Measurements from ENCODE around the gene HOXA2.

Gene HOXA2

GRCh38 chr7:27066148-27066547 is 36.3 kb downstream of the HOXA2 start:
- peak; percentile 66 for DNase-seq (ENCODE audit: low read depth)
- H3K4me3 ChIP-seq (ENCODE audit: control insufficient read depth, low read depth, low read length), result no peak overlapping the region
- no peak for TF ChIP-seq CTCF (IDR thresholded peaks at IDR 0.05; ENCODE audit: control insufficient read depth, insufficient read depth, low read depth, low read length, missing control alignments)

DNA sequence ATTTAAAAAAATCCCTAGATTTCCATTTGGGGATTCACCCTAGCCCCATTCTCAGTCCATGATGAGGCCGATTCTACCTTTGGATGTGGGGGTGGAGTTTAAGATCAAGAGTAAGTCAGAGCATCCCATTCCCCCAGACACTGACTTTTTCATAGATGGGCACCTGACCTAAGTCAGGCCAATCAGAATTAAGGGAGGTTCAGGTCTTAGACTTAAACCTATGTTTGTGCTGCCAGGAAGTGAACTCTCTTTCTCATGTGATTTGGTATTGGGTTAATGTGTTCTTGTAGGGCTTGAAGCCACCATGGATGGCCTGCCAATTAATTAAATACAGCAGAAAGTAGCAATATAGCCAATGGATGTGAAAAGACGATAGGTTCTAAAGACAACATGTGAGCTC is 36.8 kb downstream of the HOXA2 start:
- no peak overlapping the region for H3K4me3 ChIP-seq (ENCODE audit: control insufficient read depth, low read depth, low read length)
- no peak for TF ChIP-seq CTCF (IDR thresholded peaks at IDR 0.05; ENCODE audit: control insufficient read depth, insufficient read depth, low read depth, low read length, missing control alignments)
- no peak for DNase-seq (ENCODE audit: low read depth)

GRCh38 chr7:27064661-27065060 is 37.8 kb downstream of the HOXA2 start:
- DNase-seq (ENCODE audit: low read depth), result no peak
- no peak overlapping the region for H3K4me3 ChIP-seq (ENCODE audit: control insufficient read depth, low read depth, low read length)
- no peak for TF ChIP-seq CTCF (IDR thresholded peaks at IDR 0.05; ENCODE audit: control insufficient read depth, insufficient read depth, low read depth, low read length, missing control alignments)

DNA sequence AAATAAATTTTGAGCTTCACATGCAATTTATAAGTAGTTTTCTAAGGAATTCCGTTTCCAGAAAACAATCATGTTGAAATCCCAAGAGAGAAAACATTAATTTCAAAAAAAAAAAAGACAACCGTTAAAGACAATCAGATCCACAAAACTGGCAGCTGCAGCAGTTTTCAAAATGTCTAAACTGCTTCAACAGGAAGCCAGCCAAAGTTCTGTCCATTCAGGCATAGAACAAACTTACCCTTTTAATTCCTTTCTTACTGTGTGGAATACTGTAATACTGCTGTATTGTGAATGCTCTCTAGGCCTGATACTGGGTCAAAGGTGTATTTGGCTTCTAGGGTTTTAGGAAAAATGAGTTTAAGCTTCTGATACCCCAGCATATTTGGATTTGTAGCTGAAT is 38.3 kb downstream of the HOXA2 start:
- DNase-seq (ENCODE audit: low read depth), result no peak
- no peak overlapping the region for H3K4me3 ChIP-seq (ENCODE audit: control insufficient read depth, low read depth, low read length)
- no peak for TF ChIP-seq CTCF (IDR thresholded peaks at IDR 0.05; ENCODE audit: control insufficient read depth, insufficient read depth, low read depth, low read length, missing control alignments)

DNA sequence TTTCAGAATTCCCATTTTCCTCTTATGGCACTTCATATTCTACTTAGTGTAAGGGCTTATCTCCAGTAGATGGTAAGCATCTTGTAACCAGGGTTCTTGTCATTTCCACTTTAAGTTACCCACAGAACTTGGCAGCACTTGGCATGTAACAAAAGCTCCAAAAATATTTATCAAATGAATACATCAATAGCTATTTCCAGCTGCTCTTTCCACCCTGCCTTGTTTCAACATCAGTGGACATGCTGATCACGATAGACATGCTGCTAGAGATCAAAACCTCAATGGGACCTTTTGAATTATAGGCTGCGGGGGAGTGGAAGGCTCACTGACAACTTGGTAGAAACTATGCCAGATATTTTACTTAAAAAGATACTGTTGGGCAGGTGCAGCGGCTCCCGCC is 39.5 kb downstream of the HOXA2 start:
- DNase-seq (ENCODE audit: low read depth), result no peak
- H3K4me3 ChIP-seq (ENCODE audit: control insufficient read depth, low read depth, low read length), result no peak overlapping the region
- no peak for TF ChIP-seq CTCF (IDR thresholded peaks at IDR 0.05; ENCODE audit: control insufficient read depth, insufficient read depth, low read depth, low read length, missing control alignments)

DNA sequence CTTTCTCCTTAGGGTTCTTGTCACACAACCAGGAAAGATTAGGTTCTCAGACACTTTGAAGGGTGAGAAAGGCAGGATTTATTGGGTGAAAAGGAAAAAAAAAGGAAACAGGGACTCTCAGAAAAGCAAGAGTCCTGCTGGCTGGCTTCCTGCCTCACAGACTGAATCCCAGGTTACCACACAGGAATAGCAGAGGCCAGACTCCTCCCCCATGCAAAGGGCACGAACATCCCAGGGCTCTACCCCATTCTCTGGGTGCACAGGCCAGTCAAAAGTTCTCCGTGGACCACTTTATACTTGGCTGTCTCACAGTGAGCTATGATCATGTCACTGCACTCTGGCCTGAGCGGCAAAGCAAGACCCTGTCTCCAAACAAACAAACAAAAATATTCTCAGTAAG is 49.3 kb downstream of the HOXA2 start:
- no peak for TF ChIP-seq CTCF (IDR thresholded peaks at IDR 0.05; ENCODE audit: control insufficient read depth, insufficient read depth, low read depth, low read length, missing control alignments)
- no peak for DNase-seq (ENCODE audit: low read depth)
- no peak overlapping the region for H3K4me3 ChIP-seq (ENCODE audit: control insufficient read depth, low read depth, low read length)

DNA sequence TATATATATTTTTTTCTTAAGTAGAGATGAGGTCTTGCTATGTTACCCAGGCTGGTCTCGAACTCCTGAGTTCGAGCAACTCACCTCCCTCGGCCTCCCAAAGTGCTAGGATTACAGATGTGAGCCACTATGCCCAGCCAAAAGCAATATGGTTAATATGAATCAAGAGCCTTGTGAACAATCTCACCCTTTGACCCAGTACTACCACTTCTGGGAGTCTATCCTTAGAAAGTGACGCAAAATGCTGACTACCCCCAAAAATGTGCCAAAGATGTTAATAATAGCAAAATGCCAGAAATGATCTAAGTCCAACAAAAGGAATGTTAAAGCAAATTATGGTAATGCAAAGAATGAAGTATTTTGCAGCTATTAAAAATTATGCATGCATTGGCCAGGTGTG is 51.0 kb downstream of the HOXA2 start:
- DNase-seq (ENCODE audit: low read depth), result no peak
- H3K4me3 ChIP-seq (ENCODE audit: control insufficient read depth, low read depth, low read length), result no peak overlapping the region
- no peak for TF ChIP-seq CTCF (IDR thresholded peaks at IDR 0.05; ENCODE audit: control insufficient read depth, insufficient read depth, low read depth, low read length, missing control alignments)
